Effector memory CD4-positive, alpha-beta T cell (primary cell): ENCODE results near the gene BST1.

Experiments
- DNase-seq, 3 donors: peaks; one replicate each; pipeline ENCODE4 v3.0.0-alpha.2; 2020
- H3K27ac ChIP-seq: 2 replicates; pipeline ENCODE4 v1.7.0; 2013; ENCODE audit warnings: mild to moderate bottlenecking, low read length, moderate library complexity; ENCODE audit not compliant: insufficient read depth, poor library complexity, severe bottlenecking
- H3K27me3 ChIP-seq: replicated peaks from 2 replicates; pipeline ENCODE4 v1.7.0; 2013; ENCODE audit warnings: mild to moderate bottlenecking, low read length; ENCODE audit not compliant: insufficient read depth, control insufficient read depth, poor library complexity, severe bottlenecking
- H3K36me3 ChIP-seq: 2 replicates; pipeline ENCODE4 v1.7.0; 2013; ENCODE audit warnings: mild to moderate bottlenecking, low read length, moderate library complexity; ENCODE audit not compliant: control insufficient read depth, insufficient read depth
- H3K4me1 ChIP-seq: 2 replicates; pipeline ENCODE4 v1.7.0; 2013; ENCODE audit warnings: low read length, mild to moderate bottlenecking; ENCODE audit not compliant: control insufficient read depth, insufficient read depth, poor library complexity, severe bottlenecking
- H3K4me3 ChIP-seq: 2 replicates; pipeline ENCODE4 v1.7.0; 2013; ENCODE audit warnings: low read length, low read depth, mild to moderate bottlenecking; ENCODE audit not compliant: insufficient read depth, poor library complexity, severe bottlenecking
- H3K9me3 ChIP-seq: 2 replicates; pipeline ENCODE4 v1.7.0; 2013; ENCODE audit warnings: mild to moderate bottlenecking, low read length, moderate library complexity; ENCODE audit not compliant: control insufficient read depth

The BST1 gene

DNA sequence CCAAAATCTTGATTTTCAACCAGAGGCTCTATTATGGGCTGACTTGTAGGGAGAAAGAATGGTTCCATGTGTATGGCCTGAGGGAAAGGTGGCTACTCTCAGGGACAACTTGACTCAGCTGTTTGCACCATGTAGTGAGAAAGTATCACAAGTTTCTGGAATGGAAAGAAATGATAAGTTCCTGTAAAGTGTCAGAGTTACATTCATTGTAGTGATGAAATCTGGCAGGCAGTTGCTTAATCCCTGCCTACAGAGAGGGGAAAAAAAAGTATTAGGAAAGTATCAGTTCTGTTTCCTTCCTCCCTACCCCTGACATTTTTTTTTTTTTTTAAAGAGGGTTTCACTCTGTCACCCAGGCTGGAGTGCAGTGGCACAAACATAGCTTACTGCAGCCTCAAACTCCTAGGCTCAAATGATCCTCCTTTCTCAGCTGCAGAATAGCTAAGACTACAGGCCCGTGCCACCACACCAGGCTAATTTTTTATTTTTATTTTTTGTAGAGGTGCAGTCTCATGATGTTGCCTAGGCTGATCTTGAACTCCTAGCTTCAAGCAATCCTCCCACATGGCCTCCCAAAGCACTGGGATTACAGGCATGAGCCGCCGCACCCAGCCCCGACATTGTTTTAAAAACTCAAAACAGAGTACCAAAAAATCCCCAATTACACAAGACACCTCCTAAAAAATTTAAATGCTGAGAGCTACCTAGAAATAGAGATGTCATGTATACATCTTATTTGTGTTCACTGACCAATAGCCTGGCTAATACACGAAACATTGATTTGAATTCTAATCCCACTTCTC lies 42.9 kb upstream of the BST1 start:
- DNase-seq, result no peak
- Histone ChIP-seq H3K27ac (no peak overlapping the region), H3K27me3 (no peaks in the 10 kb centered on the region), H3K36me3 (no peaks in the 10 kb centered on the region), H3K4me1 (no peaks in the 10 kb centered on the region), H3K9me3 (no peaks in the 10 kb centered on the region), H3K4me3 (no peak overlapping the region)

DNA sequence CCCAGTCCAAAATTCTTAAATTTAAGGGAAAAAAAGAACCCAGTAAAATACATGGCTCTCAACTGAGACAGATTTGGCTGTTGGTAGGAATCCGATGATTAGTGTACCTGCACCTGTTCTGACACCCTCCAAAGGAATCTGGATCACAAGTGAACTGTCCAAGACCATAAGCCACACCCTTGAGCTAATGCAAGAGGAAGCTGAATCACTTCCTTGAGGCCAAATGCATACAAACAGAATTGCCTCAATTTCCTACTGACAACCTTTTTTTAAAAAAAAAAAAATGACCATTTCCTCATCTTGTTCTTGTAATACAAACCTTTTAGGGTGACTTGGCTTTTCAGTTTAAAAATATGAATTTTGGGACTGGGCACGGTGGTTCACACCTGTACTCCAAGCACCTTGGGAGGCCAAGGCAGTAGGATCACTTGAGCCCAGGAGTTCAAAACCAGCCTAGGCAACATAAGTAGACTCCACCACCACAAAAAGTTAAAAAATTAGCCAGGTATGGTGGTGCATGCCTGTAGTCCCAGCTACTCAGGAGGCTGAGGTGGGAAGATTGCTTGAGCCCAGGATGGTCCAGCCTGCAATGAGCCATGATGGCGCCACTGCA lies 37.0 kb upstream of the BST1 start:
- no peak overlapping the region for H3K4me3 ChIP-seq
- DNase-seq, result no peak

DNA sequence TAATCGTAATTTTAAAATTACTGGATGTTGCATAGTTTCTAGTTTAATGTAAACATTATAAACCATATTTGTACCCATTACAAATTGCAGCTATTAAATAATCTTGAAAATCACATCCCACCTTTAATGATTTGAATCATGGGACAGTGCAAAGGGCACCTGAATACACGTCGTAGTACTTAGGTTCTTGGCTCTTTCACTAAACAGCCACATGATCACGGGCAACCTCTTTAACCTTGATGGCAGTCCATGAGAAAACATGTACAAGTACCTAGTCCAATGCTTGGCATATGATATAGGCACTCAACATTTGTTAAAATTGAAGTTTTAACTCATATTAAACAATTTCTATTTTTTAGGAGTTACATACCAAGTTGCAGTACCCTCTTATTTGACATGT lies 35.9 kb upstream of the BST1 start:
- H3K36me3 ChIP-seq, result no peaks in the 10 kb centered on the region
- no peaks in the 10 kb centered on the region for H3K4me1 ChIP-seq
- H3K27me3 ChIP-seq, result no peaks in the 10 kb centered on the region
- H3K9me3 ChIP-seq, result no peaks in the 10 kb centered on the region
- no peak overlapping the region for H3K4me3 ChIP-seq
- H3K27ac ChIP-seq, result no peak overlapping the region
- DNase-seq, result no peak

More for the DNA sequence above, 37.0 kb upstream of the BST1 start:
- Histone ChIP-seq H3K9me3 (no peaks in the 10 kb centered on the region), H3K36me3 (no peaks in the 10 kb centered on the region), H3K27ac (no peak overlapping the region), H3K4me1 (no peaks in the 10 kb centered on the region), H3K27me3 (no peaks in the 10 kb centered on the region)

DNA sequence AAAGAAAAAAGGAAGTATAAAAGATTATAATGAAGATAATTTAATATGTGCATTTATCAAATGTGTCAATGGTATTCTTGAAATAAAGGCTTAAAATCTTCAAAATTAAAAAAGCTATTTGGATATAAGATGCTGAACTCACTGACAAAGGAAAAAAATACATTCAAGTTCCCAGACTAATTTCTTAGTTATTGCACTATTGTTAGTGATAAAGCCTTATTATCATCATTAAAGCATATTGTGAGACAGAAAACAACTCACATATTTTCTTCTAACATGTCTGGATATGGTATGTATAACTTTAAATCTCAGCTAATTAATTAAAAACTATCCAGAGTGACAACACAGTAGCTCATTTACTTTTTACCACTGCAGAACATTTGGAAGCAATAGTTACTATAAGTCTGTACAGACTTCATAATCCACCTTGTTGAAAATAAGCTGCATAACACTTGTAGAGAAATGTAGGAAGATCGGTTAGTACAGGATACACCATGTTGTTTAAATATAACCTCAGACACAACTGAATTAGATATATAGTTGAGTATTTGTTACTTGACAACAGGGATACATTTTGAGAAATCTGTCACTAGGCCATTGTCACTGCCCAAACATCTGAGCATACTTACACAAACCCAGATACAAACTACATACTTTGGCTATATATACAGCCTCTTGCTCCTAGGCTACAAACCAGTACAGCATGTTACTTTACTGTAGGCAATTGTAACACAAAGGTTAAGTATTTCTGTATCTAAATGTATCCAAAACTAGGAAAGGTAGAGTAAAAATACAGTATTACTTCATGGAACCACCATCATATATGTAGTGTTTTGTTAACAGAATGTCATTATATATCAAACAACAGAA lies 34.1 kb upstream of the BST1 start:
- no peak for DNase-seq
- Histone ChIP-seq H3K27ac (no peak overlapping the region), H3K27me3 (no peaks in the 10 kb centered on the region), H3K4me1 (no peaks in the 10 kb centered on the region), H3K36me3 (no peaks in the 10 kb centered on the region), H3K4me3 (no peak overlapping the region), H3K9me3 (no peaks in the 10 kb centered on the region)

DNA sequence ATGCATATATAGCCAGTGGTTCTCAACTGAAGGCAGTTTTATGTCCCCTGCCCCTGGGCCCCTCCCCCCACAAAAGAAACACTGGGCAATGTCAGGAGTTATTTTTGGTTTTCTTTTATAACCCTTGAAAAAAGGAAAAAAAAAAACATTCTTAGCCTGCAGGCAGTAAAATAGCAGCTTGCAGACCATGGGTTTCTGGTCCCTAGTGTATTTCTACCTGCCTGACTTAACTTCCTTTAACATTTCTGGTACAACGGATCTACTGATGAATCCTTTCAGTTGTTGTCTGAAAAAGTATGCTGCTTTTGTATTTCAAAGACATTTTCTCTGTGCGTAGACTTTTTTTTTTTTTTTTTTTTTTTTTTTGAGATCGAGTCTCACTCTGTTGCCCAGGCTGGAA lies 32.3 kb upstream of the BST1 start:
- no peak overlapping the region for H3K4me3 ChIP-seq
- H3K27me3 ChIP-seq, result no peaks in the 10 kb centered on the region
- H3K9me3 ChIP-seq, result no peaks in the 10 kb centered on the region
- DNase-seq, result no peak
- H3K27ac ChIP-seq, result no peak overlapping the region
- H3K36me3 ChIP-seq, result no peaks in the 10 kb centered on the region
- no peaks in the 10 kb centered on the region for H3K4me1 ChIP-seq

DNA sequence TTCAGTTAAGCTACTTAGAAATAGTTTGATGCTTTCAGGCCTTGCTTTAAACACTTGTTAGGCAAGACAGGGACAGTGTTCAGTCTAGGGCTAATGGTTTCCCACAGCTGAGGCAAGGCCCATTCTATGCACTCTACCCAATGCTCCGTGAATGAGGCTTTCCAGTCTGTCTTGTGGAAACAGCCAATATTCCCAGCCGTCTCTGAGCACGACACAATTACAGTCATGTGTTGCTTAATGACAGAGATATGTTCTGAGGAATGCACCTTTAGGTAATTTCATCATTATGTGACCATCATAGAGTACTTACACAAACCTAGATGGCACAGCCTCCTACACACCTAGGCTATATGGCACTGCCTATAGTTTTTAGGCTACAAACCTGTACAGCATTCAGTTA lies 30.8 kb upstream of the BST1 start:
- H3K27me3 ChIP-seq, result no peaks in the 10 kb centered on the region

DNA sequence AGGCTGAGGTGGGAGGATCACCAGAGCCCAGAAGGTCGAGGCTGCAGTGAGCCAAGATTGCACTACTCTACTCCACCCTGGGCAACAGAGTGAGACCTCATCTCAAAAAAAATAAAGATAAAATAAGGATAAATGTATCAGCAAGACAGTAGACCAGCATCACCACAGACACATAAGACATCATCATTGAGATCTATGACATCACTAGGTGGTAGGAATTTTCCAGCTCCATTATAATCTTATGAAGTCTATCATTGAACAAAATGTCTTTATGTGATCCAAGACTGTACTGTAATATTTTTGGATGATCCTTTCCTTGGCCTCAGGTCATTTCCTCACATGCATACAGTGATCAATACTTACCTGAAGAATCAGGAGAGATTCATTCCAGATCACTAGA lies 29.5 kb upstream of the BST1 start:
- H3K9me3 ChIP-seq, result no peaks in the 10 kb centered on the region
- DNase-seq, result no peak
- no peaks in the 10 kb centered on the region for H3K4me1 ChIP-seq
- no peaks in the 10 kb centered on the region for H3K27me3 ChIP-seq
- H3K36me3 ChIP-seq, result no peaks in the 10 kb centered on the region
- no peak overlapping the region for H3K27ac ChIP-seq
- no peak overlapping the region for H3K4me3 ChIP-seq

More for the DNA sequence above, 30.8 kb upstream of the BST1 start:
- Histone ChIP-seq H3K36me3 (no peaks in the 10 kb centered on the region), H3K4me1 (no peaks in the 10 kb centered on the region), H3K27ac (no peak overlapping the region), H3K4me3 (no peak overlapping the region), H3K9me3 (no peaks in the 10 kb centered on the region)
- DNase-seq, result no peak

DNA sequence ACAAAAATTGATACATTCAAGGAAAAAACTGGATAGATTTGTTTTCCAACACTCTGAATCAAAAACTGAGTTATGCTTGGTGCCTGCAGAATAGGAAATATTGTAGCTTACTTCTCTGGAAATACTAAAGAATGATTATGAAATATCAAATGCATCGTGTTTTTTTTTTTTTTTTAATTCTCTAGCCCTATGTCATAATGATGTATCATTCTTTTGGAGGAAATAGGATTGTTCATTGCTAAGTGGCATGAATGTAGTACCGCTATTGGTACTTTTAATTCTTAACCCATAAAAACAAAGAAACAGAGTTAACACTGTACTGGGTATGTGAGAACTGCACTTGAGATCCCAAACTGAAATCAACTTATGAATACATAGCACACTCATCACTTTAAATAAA lies 28.8 kb upstream of the BST1 start:
- DNase-seq, result no peak
- Histone ChIP-seq H3K27me3 (no peaks in the 10 kb centered on the region), H3K9me3 (no peaks in the 10 kb centered on the region), H3K27ac (no peak overlapping the region), H3K4me3 (no peak overlapping the region), H3K36me3 (no peaks in the 10 kb centered on the region), H3K4me1 (no peaks in the 10 kb centered on the region)

DNA sequence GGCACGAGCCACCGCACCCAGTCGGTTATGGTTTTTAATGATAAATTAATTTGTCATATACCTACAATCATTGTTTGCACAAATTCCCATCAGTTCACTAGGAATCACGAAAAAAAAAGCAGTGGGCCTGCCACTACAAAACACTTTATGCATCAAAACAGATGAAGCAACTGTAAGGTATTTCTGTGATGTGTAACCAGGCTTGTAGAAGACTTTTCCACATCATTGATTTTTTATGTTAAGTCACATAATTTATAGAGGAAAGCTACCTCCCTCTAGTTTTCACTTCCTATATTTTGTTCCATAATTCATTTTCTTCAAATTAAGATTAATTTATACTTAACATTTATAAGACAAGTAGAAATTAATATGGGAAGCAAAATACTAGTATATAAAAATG lies 27.9 kb upstream of the BST1 start:
- DNase-seq, result no peak
- H3K36me3 ChIP-seq, result no peaks in the 10 kb centered on the region
- H3K4me3 ChIP-seq, result no peak overlapping the region
- no peaks in the 10 kb centered on the region for H3K4me1 ChIP-seq
- H3K27me3 ChIP-seq, result no peaks in the 10 kb centered on the region
- no peak overlapping the region for H3K27ac ChIP-seq
- no peaks in the 10 kb centered on the region for H3K9me3 ChIP-seq

DNA sequence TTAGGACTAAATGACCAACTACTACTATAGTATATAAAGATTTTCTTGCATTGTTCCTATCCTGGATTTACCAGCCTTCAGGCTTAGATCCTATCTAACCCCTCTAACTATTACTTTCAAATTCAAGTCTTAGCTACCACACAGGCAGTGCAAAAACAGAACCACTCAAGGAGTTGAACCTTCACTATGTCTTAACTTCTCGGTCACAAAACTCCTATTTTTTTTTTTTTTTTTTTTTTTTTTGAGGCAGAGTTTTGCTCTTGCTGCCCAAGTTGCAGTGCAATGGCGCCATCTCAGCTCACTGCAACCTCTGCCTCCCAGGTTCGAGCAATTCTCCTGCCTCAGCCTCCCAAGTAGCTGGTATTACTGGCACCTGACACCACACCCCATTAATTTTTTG lies 27.5 kb upstream of the BST1 start:
- DNase-seq, result no peak
- Histone ChIP-seq H3K9me3 (no peaks in the 10 kb centered on the region), H3K36me3 (no peaks in the 10 kb centered on the region), H3K27me3 (no peaks in the 10 kb centered on the region), H3K27ac (no peak overlapping the region), H3K4me3 (no peak overlapping the region), H3K4me1 (no peaks in the 10 kb centered on the region)
